Measurements from ENCODE around the gene RIC3. TPM values are rescaled to one million over a fixed set of nuclear protein-coding genes. Genes with fewer than 3 reads are reported as not detected.

RIC3 gene
- total RNA-seq, 4 donors from 2014 or later, result 3.6 to 12.0 (median 8.2) TPM

DNA sequence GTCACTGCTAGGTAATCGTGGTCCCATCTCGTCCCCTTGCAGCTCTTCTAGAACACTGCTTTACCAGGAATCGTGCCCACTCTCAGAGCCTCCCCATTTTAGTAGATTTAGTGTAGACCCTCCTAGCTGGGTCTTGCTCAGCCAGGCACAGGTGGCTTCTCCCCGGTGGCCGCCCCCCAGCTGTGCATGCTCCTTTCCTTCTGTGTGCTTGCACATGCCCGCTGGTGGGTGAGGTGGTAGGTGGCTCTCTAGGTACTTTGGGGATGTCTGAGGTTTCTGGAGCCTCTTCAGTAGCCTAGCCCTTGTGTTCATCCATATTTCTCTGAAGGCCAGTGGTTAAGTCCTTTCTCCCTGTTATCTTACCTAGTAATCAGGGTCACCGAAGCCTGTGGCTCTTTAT is 82.3 kb downstream of the RIC3 start:
- no peak for ATAC-seq (ENCODE audit: low FRiP score)
- DNase-seq (ENCODE audit: low spot score), result no peak
- TF ChIP-seq, protein P1, sequence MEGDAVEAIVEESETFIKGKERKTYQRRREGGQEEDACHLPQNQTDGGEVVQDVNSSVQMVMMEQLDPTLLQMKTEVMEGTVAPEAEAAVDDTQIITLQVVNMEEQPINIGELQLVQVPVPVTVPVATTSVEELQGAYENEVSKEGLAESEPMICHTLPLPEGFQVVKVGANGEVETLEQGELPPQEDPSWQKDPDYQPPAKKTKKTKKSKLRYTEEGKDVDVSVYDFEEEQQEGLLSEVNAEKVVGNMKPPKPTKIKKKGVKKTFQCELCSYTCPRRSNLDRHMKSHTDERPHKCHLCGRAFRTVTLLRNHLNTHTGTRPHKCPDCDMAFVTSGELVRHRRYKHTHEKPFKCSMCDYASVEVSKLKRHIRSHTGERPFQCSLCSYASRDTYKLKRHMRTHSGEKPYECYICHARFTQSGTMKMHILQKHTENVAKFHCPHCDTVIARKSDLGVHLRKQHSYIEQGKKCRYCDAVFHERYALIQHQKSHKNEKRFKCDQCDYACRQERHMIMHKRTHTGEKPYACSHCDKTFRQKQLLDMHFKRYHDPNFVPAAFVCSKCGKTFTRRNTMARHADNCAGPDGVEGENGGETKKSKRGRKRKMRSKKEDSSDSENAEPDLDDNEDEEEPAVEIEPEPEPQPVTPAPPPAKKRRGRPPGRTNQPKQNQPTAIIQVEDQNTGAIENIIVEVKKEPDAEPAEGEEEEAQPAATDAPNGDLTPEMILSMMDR (IDR thresholded peaks at IDR 0.05), result no peak

DNA sequence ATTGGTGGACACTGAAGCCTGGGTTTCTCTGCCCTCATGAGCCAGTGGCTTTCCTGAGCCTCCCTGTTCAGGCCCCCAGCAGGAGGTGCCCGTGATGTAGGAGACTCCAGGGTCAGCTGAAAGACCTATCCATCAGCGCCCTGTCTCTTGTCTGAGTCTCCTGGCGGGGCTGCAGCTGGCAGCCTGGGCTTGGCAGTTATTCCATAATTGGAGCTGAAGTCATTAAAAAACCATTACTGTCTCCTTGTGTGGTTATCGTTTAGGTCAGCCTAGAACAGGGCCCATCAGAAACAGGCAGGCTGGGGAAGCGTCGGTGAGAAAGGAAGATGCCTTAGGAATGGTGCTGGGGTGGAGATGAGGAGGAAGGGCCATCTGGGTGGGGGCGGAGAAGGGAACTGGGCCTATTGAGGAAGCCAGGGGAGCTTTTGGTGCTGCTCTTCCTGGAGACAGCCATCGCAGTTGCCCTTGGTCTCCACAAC is 82.8 kb downstream of the RIC3 start:
- TF ChIP-seq, protein P1 (IDR thresholded peaks at IDR 0.05), result no peak
- DNase-seq (ENCODE audit: low spot score) (no peak), ATAC-seq (ENCODE audit: low FRiP score) (no peak)

- no peak for ATAC-seq (ENCODE audit: low FRiP score)
- TF ChIP-seq, protein P1 (IDR thresholded peaks at IDR 0.05), result no peak
- no peak for DNase-seq (ENCODE audit: low spot score)
Measured at GRCh38 chr11:8085011-8085645, 83.7 kb downstream of the RIC3 start.

DNA sequence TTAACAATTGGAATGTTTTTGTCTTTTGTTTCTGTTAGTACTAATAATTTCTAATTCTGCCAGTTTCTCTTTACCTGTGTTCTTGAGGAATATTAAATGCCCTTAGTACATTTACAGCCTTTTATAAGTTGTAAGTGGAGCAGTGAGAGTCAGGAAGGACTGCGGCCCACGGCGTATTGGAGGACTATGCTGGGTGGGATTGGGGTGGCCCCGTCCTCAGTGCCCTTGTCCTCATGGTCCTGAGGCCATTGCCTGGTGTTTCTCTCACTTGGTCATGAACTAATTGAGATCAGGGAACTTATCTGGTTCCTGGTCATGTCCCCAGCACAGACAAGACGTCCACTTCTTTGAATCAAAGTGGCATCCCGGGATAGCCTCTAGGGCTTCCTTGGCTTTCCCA is 84.5 kb downstream of the RIC3 start:
- ATAC-seq (ENCODE audit: low FRiP score), result no peak
- TF ChIP-seq, protein P1 (IDR thresholded peaks at IDR 0.05), result no peak
- no peak for DNase-seq (ENCODE audit: low spot score)

GRCh38 chr11:8083871-8084281 is 84.9 kb downstream of the RIC3 start:
- DNase-seq (ENCODE audit: low spot score) (no peak), ATAC-seq (ENCODE audit: low FRiP score) (no peak)
- TF ChIP-seq, protein P1 (IDR thresholded peaks at IDR 0.05), result no peak

GRCh38 chr11:8083088-8083395 is 85.8 kb downstream of the RIC3 start:
- DNase-seq (ENCODE audit: low spot score), result no peak
- no peak for ATAC-seq (ENCODE audit: low FRiP score)
- TF ChIP-seq, protein P1 (IDR thresholded peaks at IDR 0.05), result no peak

DNA sequence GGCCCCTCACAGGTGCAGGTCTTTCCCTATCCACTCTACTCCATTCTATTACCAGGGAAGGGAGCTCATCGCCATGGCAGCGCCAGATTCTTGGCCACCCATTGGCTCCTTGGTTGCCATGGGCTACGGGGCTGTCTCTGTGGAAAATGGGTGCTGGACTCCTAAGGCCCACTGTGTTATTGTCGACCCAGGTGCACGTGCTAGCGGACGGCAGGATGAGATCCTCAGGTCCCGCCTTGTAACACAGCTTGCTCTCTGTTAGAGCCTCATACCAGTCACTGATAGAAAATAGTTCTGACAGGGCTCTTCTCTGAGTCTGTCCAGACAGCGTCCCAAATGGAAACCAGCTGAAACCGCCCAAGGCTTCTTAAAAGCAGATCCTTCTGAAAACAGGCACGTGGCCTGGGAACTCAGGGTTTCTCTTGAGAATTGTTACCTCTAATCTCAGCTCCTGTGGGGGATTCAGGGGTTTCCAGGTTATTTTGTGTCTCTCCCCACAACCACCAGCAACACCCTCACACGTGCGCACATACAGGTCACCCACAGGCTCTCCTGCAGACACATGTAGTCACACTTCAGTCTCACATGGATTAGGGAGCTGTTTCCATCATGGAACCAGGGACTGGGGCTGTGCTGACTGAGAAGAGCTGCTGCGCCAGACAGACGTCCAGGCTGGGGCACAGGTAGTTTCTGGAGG is 86.3 kb downstream of the RIC3 start:
- ATAC-seq (ENCODE audit: low FRiP score) (no peak), DNase-seq (ENCODE audit: low spot score) (no peak)
- TF ChIP-seq, protein P1 (IDR thresholded peaks at IDR 0.05), result no peak
